Mucosa of descending colon (tissue), 3 donors: ENCODE results near the gene OR5J2. TPM values are rescaled to one million over a fixed set of nuclear protein-coding genes. Genes with fewer than 3 reads are reported as not detected.

Source experiments
- ATAC-seq: fragments of 200-7000 bp; cut with Tn5 transposase; one replicate; pipeline ENCODE4 v1.9.1; 2020; ENCODE audit warnings: mild to moderate bottlenecking, moderate library complexity
- DNase-seq, 3 donors: peaks; one replicate each; pipeline ENCODE4 v3.0.0-alpha.2; 2020
- H3K36me3 ChIP-seq: fragments of 200-600 bp; one replicate; pipeline ENCODE4 v1.8.0; 2021; ENCODE audit warnings: low read depth, mild to moderate bottlenecking
- H3K4me1 ChIP-seq: fragments of 200-600 bp; one replicate; pipeline ENCODE4 v1.8.0; 2021; ENCODE audit warnings: low read depth, mild to moderate bottlenecking
- H3K4me3 ChIP-seq: fragments of 200-600 bp; one replicate; pipeline ENCODE4 v1.8.0; 2021; ENCODE audit warnings: mild to moderate bottlenecking
- H3K9me3 ChIP-seq: fragments of 200-600 bp; one replicate; pipeline ENCODE4 v1.8.0; 2021; ENCODE audit warnings: mild to moderate bottlenecking
- intact Hi-C, 2 donors: fragments of 100-400 bp; cut with DNase I in 1 of 2; cut with micrococcal nuclease in 1 of 2; formaldehyde crosslinking; loops; one replicate each; pipeline versions ENCODE4 v1.11.0 to v1.11.1; 2022; cut with DNase I, micrococcal nuclease
- total RNA-seq, 3 donors: library from RNA; stranded (reverse); fragmentation: NEBNext Ultra II Directional in 2 of 3; extraction: Animal tissue kit (Norgen Biotek cat#: 25700) in 2 of 3; gene quantifications; one replicate each; pipeline versions ENCODE4 v1.2.1 to v1.2.4, GENCODE V29; 2021 to 2023
- TF ChIP-seq, protein P1 (sequence below): fragments of 200-600 bp; IDR thresholded peaks from one replicate; pipeline ENCODE4 v1.8.0; 2022; ENCODE audit warnings: antibody characterized with exemption, mild to moderate bottlenecking
- donor health status: DM: no; HTN: no; CAD: no; lungs with moderate emphysema.
- donor health status: DM: no; HTN: no; CAD: no.
- donor health status: DM: no; HTN: yes; CAD: no.

The OR5J2 gene
- total RNA-seq, 3 donors from 2014 or later, result not detected

DNA sequence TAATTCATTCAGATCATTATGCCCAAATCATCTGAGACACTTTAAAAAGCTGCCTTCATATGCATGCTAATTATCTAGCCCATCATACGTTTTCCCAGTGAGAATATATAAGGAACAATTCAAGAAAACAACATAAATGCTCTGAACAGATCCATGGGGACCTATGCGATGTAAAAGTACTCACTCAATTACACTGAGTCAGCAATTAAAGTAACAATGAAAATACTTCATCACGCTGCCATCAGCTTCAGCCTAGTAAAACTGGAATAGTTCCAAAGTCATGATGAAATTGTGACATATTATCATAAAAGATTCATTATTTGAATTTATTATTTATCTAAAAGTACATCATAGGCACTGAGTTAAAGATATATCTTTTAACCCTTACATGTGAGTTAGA, 12.6 kb upstream of the OR5J2 start:
- DNase-seq (no peak), ATAC-seq (no peak)
- Histone ChIP-seq H3K9me3 (no peaks in the 10 kb centered on the region), H3K4me3 (no peak overlapping the region), H3K4me1 (no peaks in the 10 kb centered on the region), H3K36me3 (no peaks in the 10 kb centered on the region)
- intact Hi-C loops, result no loop called here
- TF ChIP-seq, protein P1, sequence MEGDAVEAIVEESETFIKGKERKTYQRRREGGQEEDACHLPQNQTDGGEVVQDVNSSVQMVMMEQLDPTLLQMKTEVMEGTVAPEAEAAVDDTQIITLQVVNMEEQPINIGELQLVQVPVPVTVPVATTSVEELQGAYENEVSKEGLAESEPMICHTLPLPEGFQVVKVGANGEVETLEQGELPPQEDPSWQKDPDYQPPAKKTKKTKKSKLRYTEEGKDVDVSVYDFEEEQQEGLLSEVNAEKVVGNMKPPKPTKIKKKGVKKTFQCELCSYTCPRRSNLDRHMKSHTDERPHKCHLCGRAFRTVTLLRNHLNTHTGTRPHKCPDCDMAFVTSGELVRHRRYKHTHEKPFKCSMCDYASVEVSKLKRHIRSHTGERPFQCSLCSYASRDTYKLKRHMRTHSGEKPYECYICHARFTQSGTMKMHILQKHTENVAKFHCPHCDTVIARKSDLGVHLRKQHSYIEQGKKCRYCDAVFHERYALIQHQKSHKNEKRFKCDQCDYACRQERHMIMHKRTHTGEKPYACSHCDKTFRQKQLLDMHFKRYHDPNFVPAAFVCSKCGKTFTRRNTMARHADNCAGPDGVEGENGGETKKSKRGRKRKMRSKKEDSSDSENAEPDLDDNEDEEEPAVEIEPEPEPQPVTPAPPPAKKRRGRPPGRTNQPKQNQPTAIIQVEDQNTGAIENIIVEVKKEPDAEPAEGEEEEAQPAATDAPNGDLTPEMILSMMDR, result no peak

DNA sequence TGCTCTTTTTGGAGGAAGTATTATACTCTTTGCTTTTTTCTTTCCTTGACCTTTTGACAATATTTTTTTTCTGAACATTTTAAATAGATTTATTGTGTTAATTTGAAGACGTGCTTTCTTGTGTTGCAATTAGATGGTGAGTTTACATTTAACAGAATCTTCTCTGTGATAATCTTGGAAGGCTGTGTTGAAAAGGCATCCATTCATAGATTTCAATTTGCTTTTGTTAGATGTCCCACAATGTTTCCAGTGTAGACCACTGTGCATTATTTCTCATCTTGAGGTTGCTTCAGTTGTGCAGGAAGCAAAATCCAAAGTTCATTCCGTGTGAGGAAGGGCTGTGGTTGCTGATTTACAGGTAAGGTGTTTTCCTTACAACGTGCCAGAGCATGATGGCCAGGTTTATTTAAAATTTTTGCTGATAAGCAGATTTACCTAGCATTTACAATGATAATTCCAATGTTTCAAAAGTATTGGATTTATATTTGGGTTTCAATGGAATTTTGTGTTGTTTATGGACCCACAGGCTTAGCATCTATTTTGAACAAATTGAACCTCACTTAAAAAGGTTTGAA, 4.1 kb upstream of the OR5J2 start:
- intact Hi-C loops, result no loop called here
- no peaks in the 10 kb centered on the region for H3K9me3 ChIP-seq
- H3K36me3 ChIP-seq, result no peaks in the 10 kb centered on the region
- no peak overlapping the region for H3K4me3 ChIP-seq
- TF ChIP-seq, protein P1, result no peak
- no peaks in the 10 kb centered on the region for H3K4me1 ChIP-seq
- peak; percentile 74 for ATAC-seq
- DNase-seq, result peak in 1 of 3 donors; percentile 35

GRCh38 chr11:56183459-56183858, 7.0 kb downstream of the OR5J2 start:
- ATAC-seq, result no peak
- intact Hi-C loops, result no loop called here
- no peak for DNase-seq
- H3K4me1 ChIP-seq, result no peaks in the 10 kb centered on the region
- no peaks in the 10 kb centered on the region for H3K36me3 ChIP-seq
- H3K4me3 ChIP-seq, result no peak overlapping the region
- peaks cover 3% of the 10 kb centered on the region for H3K9me3 ChIP-seq
- TF ChIP-seq, protein P1, result no peak

DNA sequence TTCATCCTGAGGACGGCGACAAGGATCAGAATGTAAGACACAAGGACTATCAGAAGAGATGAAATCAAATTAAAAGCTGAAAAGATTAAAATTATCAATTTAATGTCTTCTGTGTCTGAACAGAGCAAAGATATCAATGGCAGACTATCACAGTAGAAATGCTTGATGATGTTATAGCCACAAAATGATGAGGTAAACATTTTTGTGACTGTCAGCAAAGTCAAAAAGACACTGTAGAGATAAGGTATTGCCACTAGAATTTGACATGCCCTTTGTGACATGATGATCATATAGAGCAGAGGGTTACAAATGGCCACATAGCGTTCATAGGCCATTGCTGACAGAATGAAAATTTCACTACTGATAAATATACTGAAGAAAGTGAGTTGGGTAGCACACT, 12.2 kb downstream of the OR5J2 start:
- intact Hi-C loops, result no loop called here
- ATAC-seq, result no peak
- DNase-seq, result no peak
- no peak overlapping the region for H3K4me3 ChIP-seq
- no peaks in the 10 kb centered on the region for H3K4me1 ChIP-seq
- H3K36me3 ChIP-seq, result no peaks in the 10 kb centered on the region
- TF ChIP-seq, protein P1, result no peak
- peaks cover 7% of the 10 kb centered on the region for H3K9me3 ChIP-seq

- Histone ChIP-seq H3K4me1 (no peaks in the 10 kb centered on the region), H3K4me3 (no peak overlapping the region)
Observed at GRCh38 chr11:56196705-56197104, 20.3 kb downstream of the OR5J2 start.

More at GRCh38 chr11:56196705-56197104, 20.3 kb downstream of the OR5J2 start:
- Histone ChIP-seq H3K36me3 (no peaks in the 10 kb centered on the region), H3K9me3 (no peaks in the 10 kb centered on the region)
- ATAC-seq (no peak), DNase-seq (no peak)
- TF ChIP-seq, protein P1, result no peak
- intact Hi-C loops, result no loop called here
